Measurements from ENCODE around the gene MAGI2. TPM values are rescaled to one million over a fixed set of nuclear protein-coding genes. Genes with fewer than 3 reads are reported as not detected.

Gene MAGI2
- total RNA-seq, 1 experiment from 2014 or later, result 14.3 TPM

DNA sequence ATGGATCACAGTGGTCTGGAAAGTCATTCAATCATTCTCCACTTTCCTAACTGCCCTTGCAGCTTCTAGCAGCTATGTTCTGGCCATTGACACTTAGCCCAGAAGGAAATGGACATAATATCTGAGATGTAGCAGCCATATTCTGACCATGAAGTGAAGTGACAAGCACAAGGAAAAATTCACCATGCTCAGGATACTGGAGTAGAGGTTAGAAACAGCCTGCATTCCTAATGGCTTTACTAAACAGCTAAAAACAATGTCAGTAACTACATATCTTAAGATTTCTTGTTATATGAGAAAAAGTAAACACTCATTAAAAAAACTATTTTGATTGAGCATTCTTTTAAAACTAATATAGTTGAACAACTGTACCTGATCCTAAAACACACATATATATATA is 443.8 kb downstream of the MAGI2 start:
- H2BK20ac ChIP-seq (ENCODE audit: low read depth, low read length, poor library complexity, severe bottlenecking), result no peak overlapping the region
- no peak overlapping the region for H2BK120ac ChIP-seq (ENCODE audit: low read depth, low read length, poor library complexity, severe bottlenecking)
- no peaks in the 10 kb centered on the region for H3K79me2 ChIP-seq (ENCODE audit: insufficient read depth, low read length)
- H3K9ac ChIP-seq (ENCODE audit: extremely low read depth, insufficient read length, low read length), result no peak overlapping the region
- H3K4me2 ChIP-seq (ENCODE audit: insufficient read depth, insufficient read length, low read length), result no peak overlapping the region
- H4K91ac ChIP-seq (ENCODE audit: insufficient read length, low read depth, low read length), result no peak overlapping the region
- H3K36me3 Mint-ChIP-seq (ENCODE audit: insufficient read depth in 1 of 3, low read depth in 3 of 3), result no peaks in the 10 kb centered on the region
- no peak overlapping the region for H3K23ac ChIP-seq (ENCODE audit: insufficient read length, low read depth, low read length)
- no peaks in the 10 kb centered on the region for H3K9me3 Mint-ChIP-seq
- no peak overlapping the region for H3K27ac Mint-ChIP-seq
- no peak overlapping the region for H3K14ac ChIP-seq (ENCODE audit: insufficient read depth, low read length)
- no peak overlapping the region for H2AK5ac ChIP-seq (ENCODE audit: insufficient read length, low read length)
- H2BK15ac ChIP-seq (ENCODE audit: low read depth, low read length), result no peak overlapping the region
- H2AFZ ChIP-seq (ENCODE audit: low read length), result no peak overlapping the region
- DNase-seq, result no peak
- H3K9me3 ChIP-seq (ENCODE audit: control insufficient read depth, low read depth, low read length), result no peaks in the 10 kb centered on the region
- no peak overlapping the region for H3K4me3 Mint-ChIP-seq
- H3K27me3 Mint-ChIP-seq (ENCODE audit: low read depth), result peaks cover 5% of the 10 kb centered on the region
- TF ChIP-seq, protein P1, sequence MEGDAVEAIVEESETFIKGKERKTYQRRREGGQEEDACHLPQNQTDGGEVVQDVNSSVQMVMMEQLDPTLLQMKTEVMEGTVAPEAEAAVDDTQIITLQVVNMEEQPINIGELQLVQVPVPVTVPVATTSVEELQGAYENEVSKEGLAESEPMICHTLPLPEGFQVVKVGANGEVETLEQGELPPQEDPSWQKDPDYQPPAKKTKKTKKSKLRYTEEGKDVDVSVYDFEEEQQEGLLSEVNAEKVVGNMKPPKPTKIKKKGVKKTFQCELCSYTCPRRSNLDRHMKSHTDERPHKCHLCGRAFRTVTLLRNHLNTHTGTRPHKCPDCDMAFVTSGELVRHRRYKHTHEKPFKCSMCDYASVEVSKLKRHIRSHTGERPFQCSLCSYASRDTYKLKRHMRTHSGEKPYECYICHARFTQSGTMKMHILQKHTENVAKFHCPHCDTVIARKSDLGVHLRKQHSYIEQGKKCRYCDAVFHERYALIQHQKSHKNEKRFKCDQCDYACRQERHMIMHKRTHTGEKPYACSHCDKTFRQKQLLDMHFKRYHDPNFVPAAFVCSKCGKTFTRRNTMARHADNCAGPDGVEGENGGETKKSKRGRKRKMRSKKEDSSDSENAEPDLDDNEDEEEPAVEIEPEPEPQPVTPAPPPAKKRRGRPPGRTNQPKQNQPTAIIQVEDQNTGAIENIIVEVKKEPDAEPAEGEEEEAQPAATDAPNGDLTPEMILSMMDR (conservative IDR thresholded peaks at IDR 0.05), result no peak
- no peaks in the 10 kb centered on the region for H3K79me1 ChIP-seq (ENCODE audit: insufficient read depth, low read depth, low read length, poor library complexity, severe bottlenecking)
- H3K18ac ChIP-seq (ENCODE audit: insufficient read length, low read depth, low read length), result no peak overlapping the region
- H4K8ac ChIP-seq (replicated peaks; ENCODE audit: insufficient read length, low read depth, low read length), result no peak overlapping the region
- H3K23me2 ChIP-seq (ENCODE audit: insufficient read length, low read depth, low read length, poor library complexity, severe bottlenecking), result no peaks in the 10 kb centered on the region
- no peak overlapping the region for H3K56ac ChIP-seq (ENCODE audit: insufficient read length, low read depth, low read length)
- H3K27ac ChIP-seq (ENCODE audit: insufficient read length, low read depth, low read length), result no peak overlapping the region
- no peak overlapping the region for H2BK12ac ChIP-seq (ENCODE audit: insufficient read length, low read depth, low read length)
- no peak overlapping the region for H2BK5ac ChIP-seq (ENCODE audit: insufficient read length, low read length)
- no peaks in the 10 kb centered on the region for H3K27me3 ChIP-seq (ENCODE audit: insufficient read depth, low read length)
- no peaks in the 10 kb centered on the region for H4K20me1 ChIP-seq (ENCODE audit: control insufficient read depth, insufficient read depth, insufficient read length)
- no peaks in the 10 kb centered on the region for H3K4me1 ChIP-seq (ENCODE audit: insufficient read depth, low read length)
- no peaks in the 10 kb centered on the region for H3K4me1 Mint-ChIP-seq
- no peak overlapping the region for H4K5ac ChIP-seq (ENCODE audit: insufficient read length, low read depth, low read length)
- no peak overlapping the region for H3K4ac ChIP-seq (ENCODE audit: low read depth, low read length)
- no peak overlapping the region for H3T11ph ChIP-seq (ENCODE audit: low read length)
